HG02763 (cell line): ENCODE measurements around the gene UGT1A9.
"Not testable (repeated sequence)": the region's sequence is repeated elsewhere in the genome, so short reads cannot be mapped to it uniquely, and the experiment has no call there.

Experiments used
- ATAC-seq: cut with Tn5 transposase; IDR thresholded peaks from one replicate; pipeline ENCODE4 v1.9.1; 2021; ENCODE audit warnings: mild to moderate bottlenecking, moderate library complexity; ENCODE audit not compliant: unreplicated experiment

UGT1A9 gene

DNA sequence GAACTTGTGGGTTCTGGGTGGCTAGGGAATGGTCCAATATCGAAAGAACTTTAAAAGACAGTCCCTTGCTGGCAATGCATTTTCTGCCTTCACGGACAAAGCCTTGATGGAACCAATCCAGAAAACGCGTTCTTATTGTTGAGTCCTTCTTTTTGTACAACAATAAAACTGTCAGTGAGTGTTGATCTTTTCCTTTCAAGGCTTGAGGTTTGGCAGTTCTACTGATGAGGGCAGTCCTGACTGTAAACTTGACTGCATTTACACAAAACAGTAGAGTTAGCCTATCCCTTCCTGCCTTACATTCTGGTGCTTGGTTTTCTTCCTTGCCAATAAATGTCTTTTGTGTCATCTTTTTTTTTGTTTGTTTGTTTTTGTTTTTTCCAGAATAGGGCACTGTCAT, 7.5 kb downstream of the UGT1A9 start:
- no peak for ATAC-seq

DNA sequence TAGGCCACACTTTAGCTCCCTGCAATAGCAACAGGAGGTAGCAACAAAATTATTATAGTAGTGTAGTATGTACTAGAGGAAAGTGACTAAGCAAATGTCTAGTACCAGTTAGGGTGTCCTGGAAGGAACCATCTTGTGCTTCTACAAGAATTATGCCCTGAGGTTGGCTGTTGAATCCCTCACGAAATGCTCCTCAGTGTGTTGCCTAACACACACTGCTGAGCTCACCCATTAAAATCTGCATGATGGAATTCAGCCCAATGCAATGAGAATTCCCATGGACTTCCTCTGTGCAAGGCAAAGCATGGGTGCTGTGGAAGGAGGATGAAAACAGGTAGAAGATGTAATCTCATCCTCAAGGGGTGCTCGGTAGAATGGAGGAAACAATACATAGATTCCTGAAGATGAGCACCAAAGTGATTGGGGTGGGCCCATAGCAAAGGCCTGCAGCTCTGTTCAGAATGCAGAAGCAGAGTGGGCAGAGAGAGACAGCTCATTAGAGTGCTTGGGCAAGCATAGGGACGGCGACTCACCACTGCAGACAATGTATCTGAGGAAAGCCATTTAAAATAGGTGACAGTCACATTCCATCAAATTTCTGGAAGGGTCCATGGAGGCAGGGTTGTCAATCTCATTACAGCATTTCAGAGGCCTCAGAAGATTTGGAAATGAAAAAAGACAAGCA, 8.8 kb downstream of the UGT1A9 start:
- ATAC-seq: no peak

DNA sequence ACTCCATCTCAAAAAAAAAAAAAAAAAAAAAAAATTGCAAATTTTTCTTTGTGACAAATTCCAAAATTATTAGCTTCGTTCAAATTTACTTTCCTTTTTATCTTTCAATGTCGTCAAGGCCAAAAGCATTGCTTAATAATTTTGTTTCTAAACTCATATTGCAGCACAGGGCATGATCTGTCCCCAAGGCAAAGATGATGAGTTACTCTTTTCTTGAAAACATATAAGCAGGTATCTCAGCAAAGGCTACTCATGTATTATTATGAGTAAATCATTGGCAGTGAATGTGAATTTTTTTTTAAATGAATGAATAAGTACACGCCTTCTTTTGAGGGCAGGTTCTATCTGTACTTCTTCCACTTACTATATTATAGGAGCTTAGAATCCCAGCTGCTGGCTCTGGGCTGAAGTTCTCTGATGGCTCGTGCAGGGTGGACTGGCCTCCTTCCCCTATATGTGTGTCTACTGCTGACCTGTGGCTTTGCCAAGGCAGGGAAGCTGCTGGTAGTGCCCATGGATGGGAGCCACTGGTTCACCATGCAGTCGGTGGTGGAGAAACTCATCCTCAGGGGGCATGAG, 9.9 kb downstream of the UGT1A9 start, which contains the start of gene UGT1A7:
Gene UGT1A7 (plus strand): TSS at position 381 of the 579 bp plus-strand sequence. CDS start 37 bp downstream, at position 418.
- ATAC-seq: no peak

DNA sequence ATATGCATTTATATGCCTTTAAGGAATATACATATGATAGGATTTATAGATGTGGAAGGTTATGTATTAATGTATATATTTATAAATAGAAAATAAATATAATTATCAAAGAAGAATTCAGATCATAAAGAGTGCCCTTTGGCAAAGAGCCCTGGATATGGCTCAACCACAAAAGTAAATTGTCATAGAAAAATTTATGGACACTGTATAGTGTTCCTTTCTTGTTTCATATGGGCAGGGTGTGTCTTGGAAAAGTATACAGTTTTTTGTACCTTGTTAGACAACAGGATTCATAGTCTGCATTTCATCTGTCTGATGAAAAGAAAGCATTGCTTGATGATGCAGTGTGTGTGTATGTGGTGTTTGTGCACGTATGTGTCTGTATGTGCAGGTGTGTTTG, 12.9 kb downstream of the UGT1A9 start:
- ATAC-seq: no peak

DNA sequence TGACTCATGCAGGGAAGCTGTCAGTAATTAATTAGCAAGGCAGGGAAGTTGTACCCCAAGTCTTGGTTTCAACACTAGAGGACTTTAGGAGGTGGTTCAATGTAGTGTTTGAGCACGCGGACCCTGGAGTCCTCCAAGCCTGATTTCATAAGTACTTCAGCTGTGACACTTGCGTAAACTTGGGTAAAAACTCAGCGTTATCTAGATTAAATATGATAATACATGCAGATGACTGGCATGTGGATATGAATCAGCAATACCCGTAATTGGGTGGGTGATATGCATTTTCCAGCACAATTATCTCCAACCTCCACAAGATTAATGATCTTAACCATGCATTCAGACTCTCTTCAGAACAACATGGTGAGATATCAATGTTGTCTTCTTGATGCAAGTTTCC, 15.2 kb downstream of the UGT1A9 start:
- no peak for ATAC-seq

DNA sequence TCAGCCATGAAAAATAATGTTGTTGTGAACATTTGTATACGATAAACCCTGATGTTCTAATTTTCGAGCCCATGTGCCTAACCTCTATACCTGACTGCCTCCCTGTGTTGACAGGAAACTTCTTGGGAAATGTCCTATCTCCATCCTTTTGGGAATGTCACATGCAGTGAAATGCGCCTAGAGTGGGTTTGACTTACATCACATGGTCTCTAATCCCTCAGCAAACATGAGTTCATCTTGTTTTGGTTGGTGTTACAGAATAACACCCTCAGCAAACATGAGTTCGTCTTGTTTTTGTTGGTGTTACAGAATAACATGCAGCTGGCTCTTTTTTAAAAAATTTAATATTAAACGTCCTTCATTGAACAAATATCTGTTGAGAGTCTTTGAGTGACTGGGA, 16.6 kb downstream of the UGT1A9 start:
- ATAC-seq: no peak

DNA sequence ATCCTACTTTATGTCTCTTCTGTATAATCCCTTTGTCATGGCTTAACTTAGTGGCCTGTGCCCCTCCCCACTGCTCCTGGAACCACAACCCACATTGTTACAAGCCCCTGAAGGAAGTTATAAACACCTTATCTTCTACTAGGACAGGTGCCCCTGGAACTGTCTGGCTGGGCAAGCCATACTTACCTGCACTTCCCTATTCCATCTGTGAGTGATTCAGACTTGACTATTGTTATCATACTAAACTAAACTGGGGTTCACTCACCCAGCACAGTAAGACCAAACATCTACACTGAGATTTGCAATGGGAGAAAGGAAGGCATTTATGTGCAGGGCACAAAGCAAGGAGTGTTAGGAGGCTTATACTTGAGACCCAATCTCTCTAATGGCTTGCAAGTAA, 17.3 kb downstream of the UGT1A9 start:
- no peak for ATAC-seq

DNA sequence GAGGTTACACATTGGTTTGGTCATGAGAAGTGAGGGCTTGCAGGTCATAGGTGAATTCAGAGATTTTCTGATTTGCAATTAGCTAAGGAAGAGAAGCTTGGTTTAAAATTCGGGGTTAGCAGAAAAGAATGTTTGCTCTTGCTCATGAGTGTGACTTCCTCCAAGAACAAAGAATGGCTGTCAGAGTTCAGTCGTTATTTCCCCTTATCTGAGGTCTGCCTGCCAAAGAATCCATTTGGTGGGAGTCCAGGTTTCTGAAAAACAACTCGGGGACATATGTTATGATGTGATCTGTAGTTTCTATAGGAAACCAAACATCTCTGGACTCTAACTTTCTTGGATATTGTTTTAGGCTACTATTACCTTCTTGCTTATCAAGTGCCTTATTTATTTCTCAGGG, 17.8 kb downstream of the UGT1A9 start:
- ATAC-seq: no peak

DNA sequence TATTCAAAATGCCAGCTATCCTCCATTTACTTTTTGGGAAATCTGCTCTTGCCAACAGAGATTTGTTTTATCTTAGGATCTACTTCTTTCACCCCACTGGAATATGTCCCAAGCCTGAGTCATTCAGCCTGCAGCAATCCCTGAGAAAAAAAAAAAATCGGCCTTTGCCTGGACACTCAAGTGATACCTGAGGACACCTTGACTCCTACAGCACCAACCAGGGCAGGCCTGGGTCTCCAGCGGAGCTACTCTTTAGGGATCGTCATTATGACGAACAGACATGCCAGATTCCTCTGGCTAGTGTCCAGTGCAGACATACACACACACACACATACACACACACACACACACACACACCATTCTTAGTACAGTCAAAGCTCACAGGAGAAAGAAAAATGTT, 18.7 kb downstream of the UGT1A9 start:
- ATAC-seq: no peak

DNA sequence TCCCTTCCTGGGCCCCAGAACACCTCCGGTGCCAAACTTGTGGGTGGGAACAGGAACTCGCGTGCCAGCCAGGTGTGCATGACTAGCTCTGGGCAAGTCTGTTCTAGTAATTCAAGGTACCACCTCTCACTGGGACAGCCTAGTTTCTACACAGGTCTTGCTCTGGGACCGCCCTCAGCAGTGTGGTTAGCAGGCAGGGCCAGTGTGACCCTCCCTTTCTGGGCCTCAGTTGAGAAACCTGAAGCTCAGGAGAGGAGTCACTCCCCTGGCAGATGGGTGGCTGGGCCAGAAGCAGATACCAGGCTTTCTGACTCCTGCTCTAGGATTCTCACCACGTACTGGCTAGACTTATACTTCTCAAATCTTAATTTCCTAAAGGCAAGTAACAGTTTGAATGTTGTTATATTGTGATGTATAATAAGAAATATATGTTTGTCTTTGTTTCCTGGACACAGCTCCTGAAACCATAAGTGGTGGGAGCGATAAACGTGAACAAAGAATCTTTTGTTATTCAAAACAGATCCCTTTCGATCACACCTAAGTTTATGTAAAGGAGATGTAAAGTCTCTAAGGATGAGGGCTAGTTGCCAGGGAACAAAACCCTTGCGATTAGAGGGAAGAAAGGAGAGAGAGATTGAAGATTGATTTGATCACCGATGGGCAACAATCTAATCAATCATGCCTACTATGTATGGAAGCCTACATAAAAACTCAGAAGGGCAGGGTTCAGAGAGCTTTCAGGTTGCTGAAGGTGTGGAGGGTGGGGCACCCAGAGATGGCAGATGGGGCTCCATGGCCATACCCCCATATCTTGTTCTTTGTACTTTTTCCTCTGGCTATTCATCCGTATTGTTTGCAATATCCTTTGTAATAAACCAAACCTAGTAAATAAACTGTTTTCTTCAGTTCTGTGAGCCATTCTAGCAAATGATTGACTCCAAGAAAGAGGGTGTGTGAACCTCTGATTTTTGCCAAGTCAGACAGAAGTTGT, 20.0 kb downstream of the UGT1A9 start:
- ATAC-seq: no peak

DNA sequence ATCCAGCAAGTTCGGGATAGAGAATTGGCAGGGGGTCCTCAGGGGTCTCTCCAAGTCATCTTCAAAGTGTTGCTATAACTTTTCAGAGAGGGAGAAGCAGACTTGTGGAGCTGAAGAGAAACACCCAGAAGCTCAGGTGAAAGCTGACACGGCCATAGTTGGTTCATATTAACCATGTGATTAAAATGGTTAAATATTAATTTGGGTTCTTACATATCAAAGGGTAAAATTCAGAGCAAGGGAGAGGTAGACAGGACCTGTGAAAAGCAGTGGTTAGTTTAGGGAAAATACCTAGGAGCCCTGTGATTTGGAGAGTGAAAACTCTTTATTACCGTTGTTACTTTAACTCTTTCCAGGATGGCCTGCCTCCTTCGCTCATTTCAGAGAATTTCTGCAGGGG, 20.9 kb downstream of the UGT1A9 start, which contains the start of gene UGT1A6:
Gene UGT1A6 (plus strand): TSS at position 243 of the 400 bp plus-strand sequence. CDS start 115 bp downstream, at position 358.
- no peak for ATAC-seq

DNA sequence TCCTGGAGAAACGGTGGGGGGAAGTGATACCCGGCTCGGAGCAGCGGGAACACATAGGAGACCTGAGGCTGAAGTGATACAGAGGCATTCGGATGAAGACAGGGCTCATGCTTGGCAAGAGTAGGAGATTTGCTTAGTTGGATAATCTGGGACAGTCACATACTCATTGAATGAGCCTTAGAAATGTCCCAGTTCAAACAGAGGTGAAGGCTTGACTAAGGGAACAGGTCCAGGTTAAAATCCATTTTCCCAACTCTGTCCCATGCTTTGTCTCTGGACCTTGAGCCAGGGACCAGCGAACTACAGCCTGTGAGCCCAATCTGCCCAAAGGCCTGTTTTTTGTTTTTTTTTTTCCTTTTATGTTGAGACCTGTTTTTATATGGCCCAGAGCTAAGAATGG, 22.3 kb downstream of the UGT1A9 start:
- no peak for ATAC-seq

DNA sequence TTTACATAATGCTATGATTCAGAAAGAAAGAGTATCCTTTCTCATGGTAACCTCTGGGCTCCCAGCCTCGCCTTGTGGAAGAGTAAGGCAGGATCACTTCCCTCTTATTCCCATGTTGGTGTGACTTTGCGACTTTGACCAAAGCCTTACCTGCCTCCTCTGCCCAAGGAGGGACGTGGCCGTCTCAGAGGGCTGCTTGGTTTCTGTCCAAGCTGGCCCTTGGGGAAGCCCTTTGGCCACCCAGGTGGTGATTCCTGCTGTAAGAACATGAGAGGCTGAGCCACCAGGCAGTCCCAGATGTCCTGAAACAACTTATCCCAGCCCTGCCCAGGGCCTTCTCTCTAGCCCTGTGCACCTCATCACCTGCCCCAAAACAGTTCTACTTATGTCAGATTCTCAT, 27.0 kb downstream of the UGT1A9 start:
- no peak for ATAC-seq

DNA sequence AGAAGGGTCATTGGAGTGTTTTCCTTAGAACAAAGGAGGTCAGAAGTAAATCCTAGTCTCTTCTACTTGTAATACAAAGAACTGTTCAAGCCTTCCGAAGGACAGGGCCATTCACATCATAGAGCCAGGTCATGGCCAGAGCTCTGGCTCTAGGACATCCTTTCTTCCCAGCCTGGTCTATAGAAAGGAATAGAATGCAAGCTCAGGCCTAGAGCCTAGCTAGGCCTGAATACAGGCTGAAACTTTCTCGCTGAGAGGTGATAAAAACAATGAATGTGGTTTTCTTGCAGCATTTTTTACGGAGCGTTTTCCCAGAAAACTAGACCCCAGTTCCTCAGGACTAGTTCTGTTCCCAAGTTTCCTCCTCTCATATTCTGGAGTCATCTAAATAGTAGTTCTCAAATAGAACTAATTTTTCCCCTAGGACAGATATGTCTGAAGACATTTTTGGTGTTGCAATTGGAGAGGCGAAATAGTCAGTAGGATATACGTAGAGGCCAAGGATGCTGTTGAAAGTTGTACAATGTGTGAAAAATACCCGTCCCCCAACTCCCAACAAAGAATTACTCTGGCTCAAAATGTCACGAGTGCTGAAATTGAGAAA, 27.8 kb downstream of the UGT1A9 start:
- ATAC-seq: no peak

DNA sequence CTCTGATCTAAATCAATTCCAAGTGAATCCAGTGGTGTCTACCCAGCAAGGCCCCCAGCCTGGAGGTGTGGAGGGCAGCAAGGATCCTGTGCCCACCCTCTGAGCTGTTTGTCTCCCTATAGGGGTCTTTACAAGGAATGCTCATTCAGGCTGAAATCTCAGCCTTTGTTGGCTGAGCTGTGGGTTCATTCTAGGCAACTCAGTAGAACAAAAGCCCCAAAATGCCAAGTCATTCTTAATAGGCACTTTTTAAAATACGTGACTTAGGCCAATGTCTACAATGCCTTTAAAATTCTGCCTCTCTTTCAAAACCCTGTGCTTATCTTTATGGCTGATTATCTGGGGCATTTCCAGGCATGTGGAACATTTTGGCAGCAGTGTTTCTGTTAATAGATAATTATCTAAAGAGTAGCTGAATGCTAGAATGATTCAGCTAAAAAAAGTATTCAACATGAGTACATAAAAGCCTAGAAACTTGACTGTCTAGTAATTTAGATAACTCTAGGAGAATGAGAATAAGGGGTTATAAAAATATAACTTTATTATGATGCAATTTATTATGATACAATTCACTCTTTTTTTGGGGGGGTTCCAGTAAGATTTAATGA, 28.4 kb downstream of the UGT1A9 start:
- ATAC-seq: no peak

DNA sequence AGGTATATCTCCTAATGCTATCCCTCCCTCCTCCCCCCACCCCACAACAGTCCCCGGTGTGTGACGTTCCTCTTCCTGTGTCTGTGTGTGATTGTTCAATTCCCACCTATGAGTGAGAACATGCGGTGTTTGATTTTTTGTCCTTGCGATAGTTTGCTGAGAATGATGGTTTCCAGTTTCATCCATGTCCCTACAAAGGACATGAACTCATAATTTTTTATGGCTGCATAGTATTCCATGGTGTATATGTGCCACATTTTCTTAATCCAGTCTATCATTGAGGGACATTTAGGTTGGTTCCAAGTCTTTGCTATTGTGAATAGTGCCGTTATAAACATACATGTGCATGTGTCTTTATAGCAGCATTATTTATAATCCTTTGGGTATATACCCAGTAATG, 29.1 kb downstream of the UGT1A9 start:
- ATAC-seq: not testable (repeated sequence)

DNA sequence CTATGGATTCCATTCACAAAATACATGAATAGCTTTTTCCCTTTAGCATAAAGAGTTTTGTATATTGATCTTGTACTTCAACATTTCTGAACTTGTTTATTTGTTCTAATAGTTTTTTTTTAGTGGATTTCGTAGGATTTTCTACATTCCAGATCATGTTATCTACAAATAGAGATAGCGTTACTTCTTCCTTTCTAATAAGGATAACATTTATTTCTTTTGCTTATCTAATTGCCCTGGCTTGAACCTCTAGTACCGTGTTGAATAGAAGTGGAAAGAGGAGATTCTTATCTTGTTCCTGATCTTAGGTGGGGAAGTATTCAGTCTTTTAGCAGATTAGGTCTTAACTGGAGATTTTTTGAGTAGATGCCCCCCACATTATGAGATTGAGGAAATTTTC, 30.5 kb downstream of the UGT1A9 start:
- no peak for ATAC-seq

DNA sequence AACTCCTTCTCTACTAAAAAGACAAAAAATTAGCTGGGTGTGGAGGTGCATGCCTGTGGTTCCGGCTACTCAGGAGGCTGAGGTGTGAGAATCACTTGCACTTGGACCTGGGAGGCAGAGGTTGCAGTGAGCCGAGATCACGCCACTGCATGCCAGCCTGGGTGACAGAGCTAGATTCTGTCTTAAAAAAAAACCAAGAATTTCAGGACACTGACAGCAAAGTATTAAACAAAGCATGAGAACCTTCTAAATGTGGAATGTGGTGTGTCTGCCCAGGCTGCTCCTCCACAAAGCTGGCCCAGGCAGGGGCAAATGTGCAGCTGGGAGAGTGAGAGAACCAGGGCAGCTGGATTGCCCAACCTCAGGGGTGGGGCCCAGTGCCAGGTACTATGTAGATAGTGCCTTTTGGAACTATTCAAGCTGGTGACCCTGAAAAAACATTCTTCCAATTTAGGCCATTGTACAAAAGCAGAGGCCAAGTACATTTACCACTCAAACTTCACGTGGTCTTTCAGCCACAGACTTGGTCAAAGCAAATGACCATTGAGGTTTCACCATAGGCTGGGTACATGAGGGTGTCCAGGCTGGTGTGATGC, 34.3 kb downstream of the UGT1A9 start:
- no peak for ATAC-seq

DNA sequence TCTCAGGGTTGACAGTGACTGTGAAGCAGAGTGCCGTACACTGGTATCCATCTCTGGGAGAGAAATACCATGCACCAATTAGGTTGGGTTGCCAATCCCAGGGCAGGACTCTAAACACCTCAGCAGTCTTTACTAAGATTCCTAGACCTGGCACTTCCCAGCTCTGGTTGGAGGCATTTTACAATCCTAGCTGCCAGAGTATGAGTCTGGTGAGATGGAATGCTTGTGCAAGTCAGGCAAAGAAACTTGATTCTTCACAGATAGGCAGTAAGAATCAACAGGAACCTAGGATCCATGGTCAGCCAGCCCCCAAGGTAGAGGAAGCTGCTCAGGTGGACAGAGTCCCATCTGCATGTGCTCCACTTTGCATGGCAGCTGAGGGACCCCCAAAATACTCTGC, 35.0 kb downstream of the UGT1A9 start:
- ATAC-seq: no peak

DNA sequence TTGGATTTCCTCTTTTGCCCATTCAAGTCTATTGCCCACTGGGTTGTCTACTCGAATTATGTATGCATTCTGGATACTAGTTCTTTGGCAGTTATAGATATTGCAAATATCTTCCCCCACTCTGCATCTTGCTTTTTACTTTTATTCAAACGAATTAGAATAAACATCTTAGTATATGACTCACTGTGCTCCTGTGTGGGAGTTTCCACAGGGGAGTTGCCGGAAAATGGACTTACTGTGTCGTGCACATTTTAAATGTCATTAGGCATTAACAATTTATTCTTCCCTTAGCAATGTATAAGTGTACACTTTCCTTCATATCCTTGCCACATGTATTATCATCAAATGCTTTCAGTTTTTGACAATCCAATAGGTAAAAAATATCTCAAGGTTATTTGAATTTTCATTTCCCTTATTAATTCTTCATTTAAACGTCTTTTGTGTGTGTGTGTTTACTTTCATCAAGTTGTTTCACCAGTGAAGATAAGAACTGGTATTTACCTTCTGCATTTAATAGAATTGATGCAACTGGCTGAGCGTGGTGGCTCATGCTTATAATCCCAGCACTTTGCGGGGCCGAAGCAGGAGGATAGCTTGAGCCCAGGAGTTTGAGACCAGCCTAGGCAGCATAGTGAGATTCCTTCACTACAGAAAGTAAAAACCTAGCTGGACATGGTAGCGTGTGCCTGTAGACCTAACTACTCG, 36.4 kb downstream of the UGT1A9 start:
- no peak for ATAC-seq
